Motor neuron (in vitro differentiated cells): ENCODE data around the gene KCND2. TPM values are rescaled to one million over a fixed set of nuclear protein-coding genes. Genes with fewer than 3 reads are reported as not detected.
A peak's percentile ranks its signal among the peaks of the same experiment; 100 is the strongest.

Source experiments
- ATAC-seq, 8 experiments: fragments of 200-7000 bp; cut with Tn5 transposase; replicated peaks in 6 of 8; 2 replicates each; pipeline ENCODE4 v1.8.0; 2021; ENCODE audit warnings: mild to moderate bottlenecking in 8 of 8, moderate library complexity in 8 of 8
- H3K27ac ChIP-seq, 2 donors: fragments of 250-450 bp; sonication (Bioruptor Pico); 2 replicates each; pipeline ENCODE4 v1.9.0; 2021; ENCODE audit warnings: antibody characterized with exemption in 2 of 2, mild to moderate bottlenecking in 2 of 2, moderate library complexity in 1 of 2
- H3K4me1 ChIP-seq, 2 donors: fragments of 250-450 bp; sonication (Bioruptor Pico); replicated peaks in 1 of 2; 2 replicates each; pipeline ENCODE4 v1.6.1; 2021; ENCODE audit warnings: antibody characterized with exemption in 2 of 2, mild to moderate bottlenecking in 2 of 2, moderate library complexity in 1 of 2
- H3K4me3 ChIP-seq, 5 donors: fragments of 250-450 bp; sonication (Bioruptor Pico); 2 replicates each; pipeline ENCODE4 v1.9.0; 2021; ENCODE audit warnings: antibody characterized with exemption in 5 of 5, mild to moderate bottlenecking in 5 of 5, moderate library complexity in 4 of 5
- WGBS, 10 experiments: fragments of 450-650 bp; shearing (Covaris generic); methylation state at CpG; one replicate each; pipeline ENCODE4 v1.0.0; 2022; 5-methylcytosine and 5-hydroxymethylcytosine counted together
- in situ Hi-C, 9 experiments: fragments of 400-800 bp; cut with MboI; loops; one replicate each; pipeline ENCODE4 v1.15.0; 2021; ENCODE audit warnings: low sequenced_read_pairs in 9 of 9, low pct_unique_long_range_greater_than_20kb in 2 of 9; ENCODE audit not compliant: unreplicated experiment in 9 of 9
- total RNA-seq, 8 experiments: library from RNA; unstranded; fragments of 300-600 nt; gene quantifications; 2 replicates each; pipeline versions ENCODE4 v1.2.3 to v1.2.4, GENCODE V29; 2022

Gene KCND2
- total RNA-seq, 8 experiments from 2014 or later: 0.36 to 14.7 (median 5.0) TPM

- 0 to 100% (median 92%) methylated on average over 1 to 2 of the region's 2 CpGs; no CpG with 5 or more reads in 1 of the 10 experiments for WGBS, 10 experiments
- ATAC-seq: no peak
- H3K4me1 ChIP-seq: no peaks in the 10 kb centered on the region
- H3K4me3 ChIP-seq: no peak overlapping the region
- in situ Hi-C loops: no loop called here
- H3K27ac ChIP-seq: no peak overlapping the region
These were observed 207.5 kb downstream of the KCND2 start for GRCh38 chr7:120480472-120480871.

- in situ Hi-C loops: no loop called here
- 14 to 100% (median 89%) methylated on average over 1 to 5 of the region's 5 CpGs for WGBS, 10 experiments
- no peak for ATAC-seq
- Histone ChIP-seq H3K27ac (no peak overlapping the region), H3K4me3 (no peak overlapping the region), H3K4me1 (no peaks in the 10 kb centered on the region)
These were observed 208.0 kb downstream of the KCND2 start for GRCh38 chr7:120480930-120481329.

- 11 to 100% (median 89%) methylated on average over 1 of the region's 1 CpG; no CpG with 5 or more reads in 2 of the 10 experiments for WGBS, 10 experiments
- no peak overlapping the region for H3K27ac ChIP-seq
- H3K4me3 ChIP-seq: no peak overlapping the region
- H3K4me1 ChIP-seq: no peaks in the 10 kb centered on the region
- in situ Hi-C loops: no loop called here
- ATAC-seq: no peak
These were observed 213.2 kb downstream of the KCND2 start for GRCh38 chr7:120486164-120486563.

- WGBS, 10 experiments: 0 to 60% (median 23%) methylated on average over 1 of the region's 1 CpG; no CpG with 5 or more reads in 3 of the 10 experiments
- peaks cover 0 to 6% of the 10 kb centered on the region in 2 donors for H3K4me1 ChIP-seq
These were observed 229.2 kb downstream of the KCND2 start for GRCh38 chr7:120502132-120502531.

GRCh38 chr7:120502825-120503224 is 229.8 kb downstream of the KCND2 start:
- ATAC-seq: no peak
- no peak overlapping the region for H3K4me3 ChIP-seq
- H3K27ac ChIP-seq: no peak overlapping the region
- WGBS, 10 experiments: 75 to 100% (median 100%) methylated on average over 1 of the region's 1 CpG; no CpG with 5 or more reads in 4 of the 10 experiments
- in situ Hi-C loops: no loop called here
- peaks cover 0 to 6% of the 10 kb centered on the region in 2 donors for H3K4me1 ChIP-seq

More at GRCh38 chr7:120502132-120502531, 229.2 kb downstream of the KCND2 start:
- Histone ChIP-seq H3K27ac (no peak overlapping the region), H3K4me3 (no peak overlapping the region)
- ATAC-seq: no peak
- in situ Hi-C loops: no loop called here

GRCh38 chr7:120504386-120504785 is 231.4 kb downstream of the KCND2 start:
- Histone ChIP-seq H3K4me3 (no peak overlapping the region), H3K4me1 (peaks cover 0 to 6% of the 10 kb centered on the region in 2 donors), H3K27ac (no peak overlapping the region)
- in situ Hi-C loops: no loop called here
- no peak for ATAC-seq

GRCh38 chr7:120505770-120506169 is 232.8 kb downstream of the KCND2 start:
- Histone ChIP-seq H3K4me3 (no peak overlapping the region), H3K27ac (no peak overlapping the region), H3K4me1 (peaks cover 0 to 6% of the 10 kb centered on the region in 2 donors)
- ATAC-seq: no peak
- in situ Hi-C loops: no loop called here

- WGBS, 10 experiments: 28 to 100% (median 83%) methylated on average over 1 to 3 of the region's 3 CpGs; no CpG with 5 or more reads in 1 of the 10 experiments
- H3K4me1 ChIP-seq: no peaks in the 10 kb centered on the region
- peak in 2 of 8 experiments; percentile 25 to 64 for ATAC-seq
- no peak overlapping the region for H3K4me3 ChIP-seq
- H3K27ac ChIP-seq: no peak overlapping the region
- in situ Hi-C loops: no loop called here
These were observed 239.7 kb downstream of the KCND2 start for GRCh38 chr7:120512701-120513100.

GRCh38 chr7:120519224-120519623 is 246.2 kb downstream of the KCND2 start:
- Histone ChIP-seq H3K4me1 (peaks cover 0 to 3% of the 10 kb centered on the region in 2 donors), H3K4me3 (no peak overlapping the region), H3K27ac (no peak overlapping the region)
- ATAC-seq: no peak
- in situ Hi-C loops: no loop called here
- 69 to 100% (median 84%) methylated on average over 1 to 3 of the region's 3 CpGs; no CpG with 5 or more reads in 2 of the 10 experiments for WGBS, 10 experiments

GRCh38 chr7:120521761-120522737 is 249.1 kb downstream of the KCND2 start:
- H3K4me1 ChIP-seq: peaks cover 0 to 3% of the 10 kb centered on the region in 2 donors
- in situ Hi-C loops: no loop called here
- 17 to 86% (median 44%) methylated on average over 1 to 4 of the region's 4 CpGs for WGBS, 10 experiments
- H3K4me3 ChIP-seq: no peak overlapping the region
- no peak overlapping the region for H3K27ac ChIP-seq
- peak in 5 of 8 experiments; percentile 24 to 56 (median 31) for ATAC-seq

GRCh38 chr7:120523985-120524384 is 251.0 kb downstream of the KCND2 start:
- ATAC-seq: no peak
- WGBS, 10 experiments: 38 to 100% (median 91%) methylated on average over 2 to 7 of the region's 7 CpGs; no CpG with 5 or more reads in 3 of the 10 experiments
- in situ Hi-C loops: no loop called here
- Histone ChIP-seq H3K4me3 (no peak overlapping the region), H3K4me1 (peaks cover 0 to 3% of the 10 kb centered on the region in 2 donors), H3K27ac (no peak overlapping the region)

GRCh38 chr7:120526902-120527509 is 254.0 kb downstream of the KCND2 start:
- H3K4me3 ChIP-seq: no peak overlapping the region
- in situ Hi-C loops: loop anchor here in 1 of 9 experiments (25.0 kb wide), 1 partner anchor 240 kb away; no protein-coding TSS in a partner anchor
- peaks cover 0 to 2% of the 10 kb centered on the region in 2 donors for H3K4me1 ChIP-seq
- peak in 2 of 8 experiments; percentile 61 to 68 for ATAC-seq
- H3K27ac ChIP-seq: no peak overlapping the region
- WGBS, 10 experiments: 22 to 85% (median 75%) methylated on average over 3 to 5 of the region's 5 CpGs

- no peak overlapping the region for H3K27ac ChIP-seq
- no peak overlapping the region for H3K4me3 ChIP-seq
- no peak for ATAC-seq
- 27 to 100% (median 88%) methylated on average over 1 to 5 of the region's 5 CpGs; no CpG with 5 or more reads in 3 of the 10 experiments for WGBS, 10 experiments
- H3K4me1 ChIP-seq: no peaks in the 10 kb centered on the region
- in situ Hi-C loops: loop anchor here in 1 of 9 experiments (25.0 kb wide), 1 partner anchor 242 kb away; no protein-coding TSS in a partner anchor
These were observed 256.8 kb downstream of the KCND2 start for GRCh38 chr7:120529736-120530135.
